T-helper 9 cell (primary cell): ENCODE data around the gene MSI2.

Experiments
- DNase-seq: peaks from one replicate; pipeline ENCODE4 v3.0.0-alpha.2; 2020

The MSI2 gene

GRCh38 chr17:57273490-57273889 lies 17.2 kb downstream of the MSI2 start:
- DNase-seq = no peak

GRCh38 chr17:57274162-57274561 lies 17.8 kb downstream of the MSI2 start:
- DNase-seq = no peak

- DNase-seq = no peak
Observed at GRCh38 chr17:57275071-57275764, 18.9 kb downstream of the MSI2 start.

- no peak for DNase-seq
Observed at GRCh38 chr17:57276621-57277020, 20.3 kb downstream of the MSI2 start.

- DNase-seq = no peak
Observed at GRCh38 chr17:57277923-57278604, 21.7 kb downstream of the MSI2 start.

- DNase-seq = no peak
Observed at GRCh38 chr17:57278740-57279387, 22.5 kb downstream of the MSI2 start.

- no peak for DNase-seq
Observed at GRCh38 chr17:57279432-57279831, 23.1 kb downstream of the MSI2 start.

GRCh38 chr17:57281887-57282286 lies 25.6 kb downstream of the MSI2 start:
- DNase-seq = no peak

GRCh38 chr17:57282296-57282695 lies 26.0 kb downstream of the MSI2 start:
- no peak for DNase-seq

GRCh38 chr17:57283203-57283971 lies 27.1 kb downstream of the MSI2 start:
- no peak for DNase-seq

- peak; percentile 17 for DNase-seq
Observed at GRCh38 chr17:57284583-57284982, 28.3 kb downstream of the MSI2 start.

- DNase-seq = peak; percentile 13
Observed at GRCh38 chr17:57284984-57285646, 28.8 kb downstream of the MSI2 start.

- no peak for DNase-seq
Observed at GRCh38 chr17:57285701-57286100, 29.4 kb downstream of the MSI2 start.

GRCh38 chr17:57286399-57287105 lies 30.2 kb downstream of the MSI2 start:
- no peak for DNase-seq

GRCh38 chr17:57288040-57288772 lies 31.9 kb downstream of the MSI2 start:
- no peak for DNase-seq

- no peak for DNase-seq
Observed at GRCh38 chr17:57288773-57289121, 32.4 kb downstream of the MSI2 start.

- no peak for DNase-seq
Observed at GRCh38 chr17:57289130-57289529, 32.8 kb downstream of the MSI2 start.

GRCh38 chr17:57289613-57290012 lies 33.3 kb downstream of the MSI2 start:
- DNase-seq = no peak

GRCh38 chr17:57290981-57291380 lies 34.7 kb downstream of the MSI2 start:
- no peak for DNase-seq

- DNase-seq = no peak
Observed at GRCh38 chr17:57292091-57292490, 35.8 kb downstream of the MSI2 start.

GRCh38 chr17:57293077-57293476 lies 36.8 kb downstream of the MSI2 start:
- no peak for DNase-seq
